GM23248 (cell line): ENCODE results near the gene SGMS1. TPM values are rescaled to one million over a fixed set of nuclear protein-coding genes. Genes with fewer than 3 reads are reported as not detected.
A peak's percentile ranks its signal among the peaks of the same experiment; 100 is the strongest.

ENCODE experiments used
- DNase-seq: peaks from one replicate; pipeline ENCODE4 v3.0.0-alpha.2; 2015
- H2AFZ ChIP-seq: fragments of 200-600 bp; sonication (generic); 2 replicates; pipeline ENCODE4 v1.6.1; 2016; ENCODE audit warnings: antibody characterized with exemption
- H3F3A ChIP-seq: fragments of 200-600 bp; sonication (generic); 2 replicates; pipeline ENCODE4 v1.6.1; 2016; ENCODE audit warnings: mild to moderate bottlenecking, antibody characterized with exemption, mixed run types; ENCODE audit not compliant: insufficient read depth
- H3K27ac ChIP-seq: fragments of 200-600 bp; sonication (generic); 2 replicates; pipeline ENCODE4 v1.5.1; 2016; ENCODE audit warnings: mild to moderate bottlenecking
- H3K27me3 ChIP-seq: fragments of 200-600 bp; sonication (generic); replicated peaks from 2 replicates; pipeline ENCODE4 v1.6.1; 2016; ENCODE audit warnings: mild to moderate bottlenecking; ENCODE audit not compliant: insufficient read depth
- H3K36me3 ChIP-seq: fragments of 200-600 bp; sonication (generic); 2 replicates; pipeline ENCODE4 v1.6.1; 2016; ENCODE audit warnings: low read depth, mild to moderate bottlenecking
- H3K4me1 ChIP-seq: fragments of 200-600 bp; sonication (generic); 2 replicates; pipeline ENCODE4 v1.6.1; 2016; ENCODE audit warnings: mild to moderate bottlenecking; ENCODE audit not compliant: insufficient read depth
- H3K4me2 ChIP-seq: fragments of 200-600 bp; sonication (generic); one replicate; pipeline ENCODE4 v1.6.1; 2016; ENCODE audit warnings: mild to moderate bottlenecking; ENCODE audit not compliant: unreplicated experiment
- H3K4me3 ChIP-seq: fragments of 200-600 bp; sonication (generic); 2 replicates; pipeline ENCODE4 v1.5.1; 2016; ENCODE audit warnings: mild to moderate bottlenecking
- H3K79me2 ChIP-seq: fragments of 200-600 bp; sonication (generic); 2 replicates; pipeline ENCODE4 v1.6.1; 2016; ENCODE audit warnings: mild to moderate bottlenecking; ENCODE audit not compliant: insufficient read depth
- H3K9ac ChIP-seq: fragments of 200-600 bp; sonication (generic); 2 replicates; pipeline ENCODE4 v1.6.1; 2016; ENCODE audit warnings: mild to moderate bottlenecking
- H3K9me2 ChIP-seq: fragments of 200-600 bp; sonication (generic); 2 replicates; pipeline ENCODE4 v1.6.1; 2016; ENCODE audit warnings: mixed run types, mild to moderate bottlenecking, moderate library complexity; ENCODE audit not compliant: insufficient read depth
- H3K9me3 ChIP-seq: fragments of 200-600 bp; sonication (generic); one replicate; pipeline ENCODE4 v1.6.1; 2017; ENCODE audit warnings: low read depth
- H4K20me1 ChIP-seq: fragments of 200-600 bp; sonication (generic); 2 replicates; pipeline ENCODE4 v1.6.0; 2016; ENCODE audit not compliant: insufficient read depth
- EZH2 ChIP-seq: fragments of 200-600 bp; sonication (generic); IDR thresholded peaks from 2 replicates; pipeline ENCODE4 v1.6.1; 2018; ENCODE audit warnings: antibody characterized with exemption, mild to moderate bottlenecking; ENCODE audit not compliant: insufficient read depth, poor library complexity, severe bottlenecking
- EZH2phosphoT487 ChIP-seq: fragments of 200-600 bp; sonication (generic); IDR thresholded peaks from 2 replicates; pipeline ENCODE4 v1.6.1; 2018; ENCODE audit warnings: antibody characterized with exemption, moderate library complexity, mild to moderate bottlenecking, low read depth; ENCODE audit not compliant: insufficient read depth
- WGBS, 2 experiments: methylation state at CpG; one replicate each; pipeline ENCODE4 v1.1.6; 2015 to 2017; ENCODE audit warnings: low lambda C conversion rate in 2 of 2, low coverage in 1 of 2; ENCODE audit errors: missing lambda C conversion rate in 2 of 2; 5-methylcytosine and 5-hydroxymethylcytosine counted together
- in situ Hi-C: fragments of 300-500 bp; cut with MboI; formaldehyde crosslinking; loops from 2 replicates; pipeline ENCODE4 v1.15.0; 2020
- polyA plus RNA-seq: library from polyadenylated mRNA; unstranded; fragments of >200 nt; fragmentation: Nextera tagmentation; extraction: Ambion mirVana; gene quantifications from 2 replicates; pipeline ENCODE4 v1.2.1, GENCODE V29; 2016
- total RNA-seq: library from RNA; depleted of rRNA; stranded (reverse); fragments of >200 nt; shearing (Covaris generic); gene quantifications from 2 replicates; pipeline ENCODE4 v1.2.3, GENCODE V29; 2014

Gene SGMS1
- total and polyA plus RNA-seq, 2 experiments from 2014 or later, result 22.7 to 53.6 TPM

DNA sequence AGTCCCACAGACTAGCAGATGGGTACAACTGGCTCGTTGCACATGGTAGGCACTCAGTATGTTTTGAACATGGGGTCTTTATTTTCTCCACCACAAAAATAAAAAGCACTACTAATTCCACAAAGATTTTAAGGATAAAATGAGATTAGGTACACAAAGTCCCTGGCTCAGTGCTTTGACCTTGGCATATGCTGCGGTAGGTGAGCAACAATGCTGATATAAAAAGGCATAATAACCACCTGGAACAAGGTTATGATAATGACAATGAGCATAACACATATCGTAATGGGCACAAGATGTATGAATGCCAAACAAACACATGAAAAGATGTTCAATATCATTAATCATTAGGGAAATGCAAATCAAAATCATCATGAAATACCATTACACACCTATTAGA, 26.9 kb downstream of the SGMS1 start:
- in situ Hi-C loops, result no loop called here
- H3K9me3 ChIP-seq, result no peaks in the 10 kb centered on the region
- no peak overlapping the region for H3K4me3 ChIP-seq
- no peak overlapping the region for H3K4me2 ChIP-seq
- 98% methylated on average over 3 of the region's 3 CpGs for WGBS, 2 experiments
- H3K4me1 ChIP-seq, result peaks cover 35% of the 10 kb centered on the region
- no peaks in the 10 kb centered on the region for H3K9me2 ChIP-seq
- H4K20me1 ChIP-seq, result no peaks in the 10 kb centered on the region
- no peaks in the 10 kb centered on the region for H3K27me3 ChIP-seq
- no peak overlapping the region for H2AFZ ChIP-seq
- H3K27ac ChIP-seq, result no peak overlapping the region
- H3K36me3 ChIP-seq, result no peaks in the 10 kb centered on the region
- no peak for DNase-seq
- peaks cover 44% of the 10 kb centered on the region for H3K79me2 ChIP-seq
- no peak overlapping the region for H3K9ac ChIP-seq
- H3F3A ChIP-seq, result peaks cover 45% of the 10 kb centered on the region
- no peak for TF ChIP-seq EZH2
- no peak for TF ChIP-seq EZH2phosphoT487

DNA sequence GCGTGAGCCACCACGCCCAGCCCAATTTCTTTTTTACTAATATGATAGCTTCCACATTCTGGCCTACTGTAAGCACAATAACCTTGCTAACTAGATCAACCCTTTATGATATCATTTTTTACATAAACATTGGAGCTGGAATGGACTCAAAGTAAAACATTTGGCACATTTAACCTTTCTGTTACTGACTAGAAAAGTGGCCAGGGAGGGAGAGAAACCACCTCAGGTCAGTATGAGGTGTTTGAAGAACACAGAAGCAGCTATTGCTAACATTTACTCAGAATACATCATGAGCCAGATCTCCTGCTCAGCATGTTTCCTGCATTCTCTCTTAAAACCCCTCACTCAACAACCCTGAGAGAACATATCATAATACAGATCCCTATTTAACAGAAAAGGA, 27.3 kb downstream of the SGMS1 start:
- no peaks in the 10 kb centered on the region for H3K9me3 ChIP-seq
- 97 to 98% methylated on average over 2 of the region's 2 CpGs for WGBS, 2 experiments
- DNase-seq, result no peak
- H2AFZ ChIP-seq, result no peak overlapping the region
- H3K9ac ChIP-seq, result no peak overlapping the region
- H3K9me2 ChIP-seq, result no peaks in the 10 kb centered on the region
- no peaks in the 10 kb centered on the region for H3K36me3 ChIP-seq
- no peak for TF ChIP-seq EZH2
- TF ChIP-seq EZH2phosphoT487, result no peak
- H3K27me3 ChIP-seq, result no peaks in the 10 kb centered on the region
- H4K20me1 ChIP-seq, result no peaks in the 10 kb centered on the region
- in situ Hi-C loops, result no loop called here
- no peak overlapping the region for H3K4me3 ChIP-seq
- H3K4me1 ChIP-seq, result peaks cover 34% of the 10 kb centered on the region
- H3K79me2 ChIP-seq, result peaks cover 43% of the 10 kb centered on the region
- no peak overlapping the region for H3K4me2 ChIP-seq
- H3F3A ChIP-seq, result peaks cover 44% of the 10 kb centered on the region
- no peak overlapping the region for H3K27ac ChIP-seq

DNA sequence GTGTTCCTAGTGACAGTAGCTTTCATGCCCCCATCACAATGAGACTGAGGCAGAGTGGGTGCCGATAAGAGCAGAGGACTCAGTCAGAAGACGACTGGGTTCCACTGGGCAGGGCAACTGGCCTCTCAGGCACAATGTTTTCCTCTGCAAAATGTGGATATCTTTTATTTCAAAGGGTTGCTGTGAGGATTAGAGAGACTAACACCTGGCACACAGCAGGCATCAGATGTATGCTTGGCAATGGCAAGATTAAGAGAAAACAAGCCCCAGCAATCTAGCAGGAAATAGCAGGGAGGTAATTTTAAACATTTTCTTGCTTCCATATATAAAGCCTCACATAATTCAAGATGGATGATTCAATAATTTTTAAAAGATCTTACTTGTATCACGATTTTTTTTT, 28.0 kb downstream of the SGMS1 start:
- TF ChIP-seq EZH2, result no peak
- no peak for TF ChIP-seq EZH2phosphoT487
- H4K20me1 ChIP-seq, result no peaks in the 10 kb centered on the region
- peaks cover 38% of the 10 kb centered on the region for H3F3A ChIP-seq
- no peak overlapping the region for H2AFZ ChIP-seq
- no peaks in the 10 kb centered on the region for H3K9me2 ChIP-seq
- H3K4me2 ChIP-seq, result no peak overlapping the region
- in situ Hi-C loops, result no loop called here
- WGBS, 2 experiments, result 95 to 98% methylated on average over 3 of the region's 3 CpGs
- no peak overlapping the region for H3K27ac ChIP-seq
- H3K27me3 ChIP-seq, result no peaks in the 10 kb centered on the region
- no peak overlapping the region for H3K4me3 ChIP-seq
- H3K36me3 ChIP-seq, result no peaks in the 10 kb centered on the region
- DNase-seq, result no peak
- H3K4me1 ChIP-seq, result peaks cover 27% of the 10 kb centered on the region
- peaks cover 40% of the 10 kb centered on the region for H3K79me2 ChIP-seq
- no peaks in the 10 kb centered on the region for H3K9me3 ChIP-seq
- H3K9ac ChIP-seq, result no peak overlapping the region

DNA sequence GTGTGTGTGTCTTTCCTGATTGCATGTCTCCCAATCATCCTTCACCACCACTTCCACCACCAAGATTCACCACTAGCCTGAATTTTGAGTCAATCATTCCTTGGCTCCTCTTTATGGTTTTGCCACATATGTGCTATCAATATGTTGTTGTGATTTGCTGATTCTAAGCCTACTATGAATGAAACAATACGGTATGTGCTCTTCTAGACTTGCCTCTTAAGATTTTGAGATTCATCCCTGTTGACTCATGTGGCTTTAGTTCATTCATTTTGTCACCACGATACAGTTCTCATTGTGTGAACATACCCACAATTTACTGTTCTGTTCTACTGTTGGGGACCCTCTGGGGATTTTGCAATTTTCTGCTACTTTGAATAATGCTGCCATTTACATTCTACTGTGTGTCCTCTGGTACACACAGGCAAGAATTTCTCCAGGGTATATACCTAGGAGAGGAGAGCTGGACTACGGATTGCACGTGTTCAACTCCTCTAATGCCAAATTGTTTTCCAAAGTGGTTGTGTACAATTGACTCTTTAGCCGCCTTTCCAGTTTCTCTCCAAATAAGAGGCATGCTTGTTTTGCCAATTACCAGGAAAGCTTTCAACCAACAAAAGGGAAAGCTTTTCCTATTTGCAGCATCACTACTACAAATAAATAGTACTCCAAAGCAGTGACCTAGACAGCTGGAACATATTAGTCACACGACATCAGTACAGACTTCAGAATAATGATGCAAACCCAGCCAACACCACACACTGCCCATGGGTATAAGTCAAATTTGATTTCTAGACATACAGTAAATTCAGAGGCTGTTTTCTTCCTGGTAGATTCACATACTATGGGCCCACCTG, 30.0 kb downstream of the SGMS1 start:
- H3K4me3 ChIP-seq, result no peak overlapping the region
- H3K27ac ChIP-seq, result peak overlapping the region; percentile 75
- no peaks in the 10 kb centered on the region for H3K36me3 ChIP-seq
- peaks cover 21% of the 10 kb centered on the region for H3F3A ChIP-seq
- H2AFZ ChIP-seq, result no peak overlapping the region
- no peaks in the 10 kb centered on the region for H3K9me3 ChIP-seq
- in situ Hi-C loops, result no loop called here
- peaks cover 40% of the 10 kb centered on the region for H3K79me2 ChIP-seq
- peak overlapping the region; percentile 34 for H3K4me2 ChIP-seq
- H3K9ac ChIP-seq, result peak overlapping the region; percentile 42
- DNase-seq, result peak; percentile 89
- H3K27me3 ChIP-seq, result no peaks in the 10 kb centered on the region
- H4K20me1 ChIP-seq, result no peaks in the 10 kb centered on the region
- H3K9me2 ChIP-seq, result no peaks in the 10 kb centered on the region
- TF ChIP-seq EZH2phosphoT487, result no peak
- TF ChIP-seq EZH2, result no peak
- 38 to 43% methylated on average over 6 of the region's 6 CpGs for WGBS, 2 experiments
- peaks cover 17% of the 10 kb centered on the region for H3K4me1 ChIP-seq
